GM10266 (cell line): ENCODE data around the gene ATP2A3.
A peak's percentile ranks its signal among the peaks of the same experiment; 100 is the strongest.

Experiments
- DNase-seq: peaks from one replicate; pipeline ENCODE4 v3.0.0; 2012; ENCODE audit errors: extremely low spot score
- CTCF ChIP-seq: IDR thresholded peaks from 2 replicates; pipeline ENCODE4 v1.5.1; 2012; ENCODE audit warnings: mild to moderate bottlenecking, low read depth; ENCODE audit not compliant: control insufficient read depth, insufficient read depth; ENCODE audit errors: missing control alignments

Gene ATP2A3

GRCh38 chr17:3919123-3919624, 45.1 kb downstream of the ATP2A3 start:
- no peak for TF ChIP-seq CTCF
- no peak for DNase-seq

GRCh38 chr17:3918372-3919122, 45.7 kb downstream of the ATP2A3 start:
- DNase-seq, result no peak
- TF ChIP-seq CTCF, result no peak

- no peak for TF ChIP-seq CTCF
- no peak for DNase-seq
Measured at GRCh38 chr17:3917391-3917931, 46.8 kb downstream of the ATP2A3 start.

GRCh38 chr17:3916825-3917224, 47.4 kb downstream of the ATP2A3 start:
- DNase-seq, result no peak
- TF ChIP-seq CTCF, result no peak

- no peak for DNase-seq
- TF ChIP-seq CTCF, result no peak
Measured at GRCh38 chr17:3915995-3916696, 48.1 kb downstream of the ATP2A3 start, which contains the start of gene P2RX1. Gene P2RX1, minus strand, starts transcription at chr17:3916465. Its CDS starts 240 bp downstream, at chr17:3916225.

GRCh38 chr17:3915581-3915994, 48.6 kb downstream of the ATP2A3 start:
- no peak for DNase-seq
- TF ChIP-seq CTCF, result no peak

GRCh38 chr17:3914312-3914670, 49.9 kb downstream of the ATP2A3 start:
- no peak for TF ChIP-seq CTCF
- peak; percentile 71 for DNase-seq
